Activated CD8-positive, alpha-beta memory T cell treated with anti-CD3 and anti-CD28 coated beads, Interleukin-2, amount 50 U/mL, for 1 hour (primary cell): ENCODE data around the gene CCS.
"Not testable (repeated sequence)": the region's sequence is repeated elsewhere in the genome, so short reads cannot be mapped to it uniquely, and the experiment has no call there.

ENCODE experiments used
- DNase-seq: peaks from one replicate; pipeline ENCODE4 v3.0.0-alpha.2; 2020; ENCODE audit errors: extremely low read depth

CCS gene

GRCh38 chr11:66626382-66626781 lies 33.4 kb downstream of the CCS start:
- DNase-seq, result no peak

- DNase-seq, result no peak
Observed at GRCh38 chr11:66626926-66627325, 33.9 kb downstream of the CCS start.

DNA sequence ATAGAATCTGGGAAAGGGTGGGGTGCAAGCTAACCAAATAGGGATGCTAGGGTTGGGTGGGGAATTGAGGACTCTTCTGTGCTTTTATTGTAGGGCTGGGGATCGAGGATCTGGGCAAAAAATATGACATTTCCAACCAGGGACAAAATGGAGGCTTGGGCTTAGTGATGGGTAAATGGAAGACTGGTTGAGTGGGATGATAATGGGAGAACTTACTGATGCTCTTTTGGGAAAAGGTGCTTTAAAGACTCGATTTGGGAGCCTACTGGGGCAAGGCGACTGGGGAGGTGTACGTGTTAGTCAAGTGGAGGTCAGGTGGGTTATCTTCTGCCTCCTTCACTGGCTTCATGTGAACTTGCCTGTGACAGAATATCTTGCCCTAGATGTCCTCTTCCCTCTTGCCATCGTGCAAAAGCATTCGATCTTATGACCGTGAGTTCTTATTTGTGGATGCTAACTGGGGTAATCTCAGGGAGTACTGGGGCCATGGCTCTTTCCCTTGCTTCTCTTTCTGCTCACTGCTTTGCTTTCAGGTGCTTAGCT lies 35.1 kb downstream of the CCS start:
- no peak for DNase-seq

- DNase-seq, result no peak
Observed at GRCh38 chr11:66629356-66629755, 36.4 kb downstream of the CCS start.

GRCh38 chr11:66631883-66632282 lies 38.9 kb downstream of the CCS start:
- no peak for DNase-seq

DNA sequence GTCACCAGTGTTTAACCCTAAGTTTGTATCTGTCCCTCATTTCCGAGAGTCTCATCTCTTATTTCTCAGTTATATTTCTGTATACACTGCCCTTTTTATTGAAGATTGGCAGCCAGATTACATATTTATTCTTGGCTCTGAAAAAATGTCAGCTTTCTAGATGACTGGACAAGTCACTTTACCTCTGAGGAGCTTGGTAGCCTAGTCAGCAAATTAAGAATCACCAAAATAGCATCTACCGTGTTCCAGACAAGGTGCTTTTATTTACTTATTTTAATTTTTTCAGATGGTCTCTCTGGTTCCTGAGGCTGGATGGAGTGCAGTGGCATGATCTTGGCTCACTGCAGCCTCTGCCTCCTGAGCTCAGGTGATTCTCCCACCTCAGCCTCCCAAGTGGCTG lies 40.0 kb downstream of the CCS start:
- DNase-seq, result no peak

GRCh38 chr11:66636411-66636810 lies 43.4 kb downstream of the CCS start:
- no peak for DNase-seq

DNA sequence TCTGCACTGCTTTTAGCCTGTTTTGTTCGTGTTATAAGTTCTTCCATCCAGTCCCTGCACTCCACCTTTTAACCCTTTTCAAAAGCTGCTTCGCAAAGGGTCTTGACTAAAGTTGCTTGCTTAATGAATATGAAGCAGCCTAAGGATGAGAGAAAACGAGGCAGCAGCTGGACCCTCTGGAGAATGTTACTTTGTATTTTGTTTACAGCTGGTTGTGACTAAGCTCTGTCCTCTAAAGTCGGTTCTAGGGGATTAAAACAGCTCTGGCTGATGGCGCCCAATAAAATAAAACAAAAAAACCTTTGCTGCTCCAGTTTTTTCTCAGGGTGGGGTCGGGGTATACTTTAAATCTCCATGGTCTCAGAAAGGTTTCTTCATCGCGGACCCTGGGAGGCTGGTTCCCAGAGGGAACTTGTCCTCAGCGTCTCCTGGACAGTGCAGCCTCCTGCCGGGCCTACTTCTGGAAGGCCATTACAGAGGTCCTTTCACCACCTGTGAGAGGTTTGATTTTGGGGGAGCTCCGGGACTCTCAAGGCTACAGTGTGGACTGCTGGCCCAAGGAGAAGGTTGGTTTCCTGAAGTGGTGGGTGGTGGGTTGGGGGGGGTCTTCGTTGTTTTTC lies 44.7 kb downstream of the CCS start:
- no peak for DNase-seq

GRCh38 chr11:66638177-66639065 lies 45.4 kb downstream of the CCS start, which contains the start of gene RBM4:
RBM4 (plus strand) TSS chr11:66638703; CDS start chr11:66639712, 1,009 bp downstream.
- DNase-seq, result peak; percentile 96

DNA sequence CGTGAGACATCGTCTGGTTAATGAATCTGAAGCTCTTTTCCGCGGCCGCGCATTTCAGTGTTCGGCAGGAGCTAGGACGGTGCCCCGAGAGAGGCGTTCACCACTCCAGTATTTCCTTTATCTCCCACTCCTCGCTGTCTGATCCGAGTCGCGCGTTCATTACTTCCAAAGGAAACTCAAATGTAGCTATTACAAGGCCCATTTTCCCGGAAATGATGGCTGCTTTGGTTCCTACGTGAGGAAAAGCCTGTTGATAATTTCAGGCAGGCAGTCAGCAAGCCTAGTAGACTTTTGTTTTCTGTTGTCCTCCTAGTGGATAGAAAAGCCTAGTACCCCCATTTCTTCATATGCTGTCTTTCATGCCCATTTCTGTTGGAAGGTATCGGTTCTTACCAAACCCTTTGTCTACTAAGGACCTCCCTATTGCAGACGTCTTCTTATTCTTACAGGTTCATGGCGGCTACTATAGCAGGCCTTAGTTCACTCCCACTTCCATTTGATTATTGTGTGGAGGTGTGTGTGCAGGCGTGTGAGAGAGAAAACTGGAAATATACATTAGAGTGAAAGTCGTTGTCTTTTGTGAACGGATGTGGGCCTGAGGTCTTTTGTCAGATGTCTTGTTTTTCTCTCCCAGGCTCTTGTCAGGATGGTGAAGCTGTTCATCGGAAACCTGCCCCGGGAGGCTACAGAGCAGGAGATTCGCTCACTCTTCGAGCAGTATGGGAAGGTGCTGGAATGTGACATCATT lies 46.3 kb downstream of the CCS start:
- DNase-seq, result no peak

DNA sequence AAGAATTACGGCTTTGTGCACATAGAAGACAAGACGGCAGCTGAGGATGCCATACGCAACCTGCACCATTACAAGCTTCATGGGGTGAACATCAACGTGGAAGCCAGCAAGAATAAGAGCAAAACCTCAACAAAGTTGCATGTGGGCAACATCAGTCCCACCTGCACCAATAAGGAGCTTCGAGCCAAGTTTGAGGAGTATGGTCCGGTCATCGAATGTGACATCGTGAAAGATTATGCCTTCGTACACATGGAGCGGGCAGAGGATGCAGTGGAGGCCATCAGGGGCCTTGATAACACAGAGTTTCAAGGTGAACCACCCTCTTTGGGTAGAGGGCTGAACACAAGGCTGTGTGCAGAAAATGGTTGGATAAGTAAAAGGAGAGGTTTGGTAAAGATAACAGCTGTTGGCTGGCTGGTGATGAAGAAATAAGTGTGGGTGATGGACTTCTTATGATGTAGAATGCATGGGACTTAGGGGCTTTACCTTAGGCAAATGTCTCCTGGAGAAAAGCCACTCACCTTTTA lies 46.9 kb downstream of the CCS start:
- DNase-seq, result not testable (repeated sequence)

- DNase-seq, result no peak
Observed at GRCh38 chr11:66641834-66642233, 48.8 kb downstream of the CCS start.

DNA sequence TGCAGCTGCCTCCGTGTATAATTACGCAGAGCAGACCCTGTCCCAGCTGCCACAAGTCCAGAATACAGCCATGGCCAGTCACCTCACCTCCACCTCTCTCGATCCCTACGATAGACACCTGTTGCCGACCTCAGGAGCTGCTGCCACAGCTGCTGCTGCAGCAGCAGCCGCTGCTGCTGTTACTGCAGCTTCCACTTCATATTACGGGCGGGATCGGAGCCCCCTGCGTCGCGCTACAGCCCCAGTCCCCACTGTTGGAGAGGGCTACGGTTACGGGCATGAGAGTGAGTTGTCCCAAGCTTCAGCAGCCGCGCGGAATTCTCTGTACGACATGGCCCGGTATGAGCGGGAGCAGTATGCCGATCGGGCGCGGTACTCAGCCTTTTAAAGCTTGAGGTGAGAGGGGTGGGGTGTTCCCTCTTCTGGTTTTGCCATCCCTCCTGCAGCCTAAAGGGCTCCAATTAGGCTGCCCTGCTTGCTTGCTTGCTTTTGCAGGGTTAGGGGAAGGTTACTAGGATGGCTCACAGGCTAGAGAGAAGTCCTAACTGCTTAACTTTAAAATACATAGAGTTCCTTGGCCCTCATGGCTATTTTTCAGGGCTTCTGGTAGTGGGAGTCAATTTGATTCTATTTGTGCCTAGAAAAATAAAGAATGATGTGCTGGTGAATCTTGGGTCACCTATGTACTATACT lies 50.9 kb downstream of the CCS start:
- DNase-seq, result no peak

- DNase-seq, result no peak
Observed at GRCh38 chr11:66646828-66647227, 53.8 kb downstream of the CCS start.

DNA sequence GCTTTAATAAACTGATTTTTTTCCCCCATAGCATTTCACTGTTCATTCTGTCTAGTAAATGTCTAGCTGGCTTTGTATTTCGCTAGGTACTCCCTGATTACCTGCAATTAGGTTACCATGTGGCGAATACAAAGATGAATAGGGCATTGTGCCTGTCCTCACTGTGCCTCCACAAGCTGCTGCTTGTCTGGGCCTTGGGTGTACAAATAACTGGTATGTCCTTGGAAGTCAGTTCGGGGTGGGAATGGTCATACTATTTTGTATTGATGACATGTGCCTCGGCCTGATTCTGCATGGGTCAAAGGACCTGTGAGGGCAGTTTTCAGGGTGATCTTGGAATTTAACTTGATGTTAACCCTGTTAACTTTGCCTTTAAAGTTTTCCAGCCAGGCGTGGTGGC lies 56.9 kb downstream of the CCS start:
- no peak for DNase-seq

DNA sequence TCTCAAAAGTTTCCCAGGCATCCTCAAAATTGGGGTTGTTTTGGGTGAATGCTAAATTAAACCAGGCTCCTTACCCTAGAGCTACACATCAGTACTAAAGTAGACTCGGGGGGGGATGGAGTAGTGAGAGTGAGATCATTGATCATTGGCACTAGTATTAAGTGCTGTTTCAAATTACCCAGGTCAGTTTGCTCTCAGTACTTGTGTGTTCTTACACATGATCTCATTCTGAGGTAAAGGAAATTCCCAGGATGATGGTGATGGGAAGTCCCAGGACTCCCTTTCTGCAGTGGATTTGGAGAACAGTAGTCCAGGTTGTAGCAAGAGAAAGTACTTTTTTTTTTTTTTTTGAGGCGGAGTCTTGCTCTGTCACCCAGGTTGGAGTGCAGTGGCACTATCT lies 58.0 kb downstream of the CCS start:
- DNase-seq, result no peak

DNA sequence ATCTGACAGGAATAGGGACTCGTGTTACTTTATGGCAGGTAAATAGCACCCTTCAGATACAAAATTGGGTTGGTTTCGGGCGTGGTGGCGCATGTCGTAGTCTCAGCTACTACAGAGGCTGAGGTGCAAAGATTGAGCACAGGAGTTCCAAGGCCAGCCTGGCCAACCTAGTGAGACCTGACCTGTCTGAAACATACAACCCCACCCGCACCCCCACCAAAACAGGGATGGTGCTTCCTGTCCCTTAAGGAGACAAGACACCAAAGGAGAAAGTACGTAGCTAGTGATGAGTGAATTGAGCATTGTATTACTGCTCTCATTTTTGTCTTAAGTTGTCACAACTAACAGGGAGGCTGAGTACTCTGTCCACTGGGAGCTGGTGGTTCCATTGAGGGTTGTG lies 59.7 kb downstream of the CCS start:
- no peak for DNase-seq

DNA sequence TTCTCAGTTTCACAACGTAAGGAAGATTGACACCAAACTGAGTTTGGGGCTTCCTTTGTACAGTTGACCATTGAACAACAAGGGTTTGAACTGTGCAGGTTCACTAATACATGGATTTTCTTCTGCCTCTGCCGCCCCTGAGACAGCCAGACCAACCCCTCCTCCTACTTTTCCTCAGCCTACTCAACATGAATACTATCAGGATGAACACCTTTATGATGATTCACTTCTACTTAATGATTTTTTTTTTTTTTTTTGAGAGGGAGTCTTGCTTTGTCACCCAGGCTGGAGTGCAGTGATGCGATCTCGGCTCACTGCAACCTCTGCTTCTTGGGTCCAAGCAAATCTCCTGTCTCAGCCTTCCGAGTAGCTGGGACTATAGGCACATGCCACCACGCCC lies 60.1 kb downstream of the CCS start:
- no peak for DNase-seq
